ENCODE data around the gene SPATA31E1.
"Not testable (repeated sequence)": the region's sequence is repeated elsewhere in the genome, so short reads cannot be mapped to it uniquely, and the experiment has no call there.

The SPATA31E1 gene

DNA sequence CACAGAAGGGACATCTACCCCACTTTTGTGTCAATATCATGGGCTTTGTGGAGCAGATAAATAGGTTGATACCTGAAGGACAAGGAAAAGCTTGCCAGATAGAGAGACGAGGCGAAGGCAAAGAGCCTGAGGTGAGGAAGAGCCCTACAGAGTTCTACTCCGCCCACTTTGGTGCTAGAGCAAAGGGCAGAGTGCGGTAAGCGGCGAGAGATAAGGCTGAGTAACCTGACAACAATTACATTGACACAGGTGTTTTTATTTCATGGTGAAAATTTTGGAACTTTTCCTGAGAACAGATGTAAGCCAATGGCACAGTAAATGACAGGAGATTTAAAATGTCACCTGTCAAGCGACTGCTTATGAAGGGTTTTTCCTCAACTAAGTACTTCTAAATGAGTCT is 51.8 kb downstream of the SPATA31E1 start:
- not testable (repeated sequence) for DNase-seq

DNA sequence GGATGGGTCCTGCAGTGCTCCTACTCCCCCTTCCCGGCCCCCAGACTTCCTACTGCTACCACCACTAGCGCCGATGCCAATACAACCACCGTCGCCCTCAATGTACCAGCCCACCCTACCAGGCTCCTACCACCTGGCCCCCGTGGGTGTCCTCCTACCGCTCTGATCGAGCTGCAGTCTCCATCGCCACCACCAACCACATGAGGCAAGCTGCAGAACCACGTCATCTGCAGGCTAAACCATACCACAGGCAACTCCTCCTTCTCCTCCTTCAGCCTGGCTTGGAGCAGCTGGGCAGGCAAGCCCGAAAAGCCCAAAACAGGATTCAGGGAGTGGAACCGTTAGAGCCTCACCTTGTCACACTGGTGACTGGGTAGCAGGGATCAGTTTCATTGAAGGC is 54.7 kb downstream of the SPATA31E1 start:
- not testable (repeated sequence) for DNase-seq

- DNase-seq: not testable (repeated sequence)
Observed at GRCh38 chr9:87937918-87938317, 55.2 kb downstream of the SPATA31E1 start.

GRCh38 chr9:87938336-87938735 is 55.7 kb downstream of the SPATA31E1 start:
- DNase-seq: not testable (repeated sequence)
